Ishikawa (cell line): ENCODE data around the gene YWHAQ.

ENCODE experiments used
- EP300 ChIP-seq: IDR thresholded peaks from 2 replicates; pipeline ENCODE4 v1.6.1; 2012; ENCODE audit warnings: borderline replicate concordance
- YY1 ChIP-seq: IDR thresholded peaks from 2 replicates; pipeline ENCODE4 v1.6.1; 2012; ENCODE audit warnings: low read depth
- TF ChIP-seq, protein P1 (sequence below): IDR thresholded peaks from 2 replicates; pipeline ENCODE4 v1.6.1; 2012

DNA sequence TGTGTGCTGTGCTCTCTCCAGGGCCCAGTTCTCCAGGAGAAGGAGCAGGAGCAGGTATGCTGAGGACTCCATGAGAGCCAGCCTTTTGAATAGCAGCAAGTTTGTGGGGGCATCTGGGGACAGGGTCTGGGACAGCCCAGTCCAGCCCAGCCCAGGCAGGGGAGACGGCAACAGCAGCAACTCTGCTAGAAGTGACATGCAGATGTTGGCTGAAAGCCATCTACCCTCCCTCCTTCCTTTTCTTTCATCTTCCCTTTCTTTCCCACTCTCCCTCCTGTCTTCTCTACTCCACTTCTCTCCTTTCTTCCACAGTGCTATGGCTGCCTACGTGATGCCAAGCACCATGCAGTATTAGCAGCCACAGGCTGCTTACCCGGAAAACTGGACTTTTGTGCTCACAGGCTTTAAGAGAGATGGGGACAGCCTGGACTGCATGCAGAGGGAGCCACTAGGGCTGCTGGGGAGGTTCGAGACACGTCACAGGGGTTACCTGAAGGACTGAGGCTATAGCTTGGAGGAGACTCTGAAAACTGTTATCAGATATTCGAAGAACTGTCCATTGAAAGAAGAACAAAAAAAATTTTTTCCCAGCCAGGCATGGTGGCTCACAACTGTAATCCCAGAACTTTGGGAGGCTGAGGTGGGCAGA is 23.8 kb upstream of the YWHAQ start:
- TF ChIP-seq, protein P1, sequence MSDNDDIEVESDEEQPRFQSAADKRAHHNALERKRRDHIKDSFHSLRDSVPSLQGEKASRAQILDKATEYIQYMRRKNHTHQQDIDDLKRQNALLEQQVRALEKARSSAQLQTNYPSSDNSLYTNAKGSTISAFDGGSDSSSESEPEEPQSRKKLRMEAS: no peak
- TF ChIP-seq YY1 (no peak), EP300 (no peak)
